Vagina (tissue), 2 donors: Measurements from ENCODE around the gene GLMN.

ENCODE experiments used
- CTCF ChIP-seq, 3 experiments: fragments of 450-650 bp in 2 of 3; fragments of 200-600 bp in 1 of 3; sonication (generic) in 1 of 3; IDR thresholded peaks; one replicate each; pipeline ENCODE4 v1.5.1; 2017 to 2019; ENCODE audit warnings: antibody characterized with exemption in 3 of 3, mild to moderate bottlenecking in 2 of 3, moderate library complexity in 2 of 3
- POLR2A ChIP-seq, 2 donors: fragments of 450-650 bp; IDR thresholded peaks; one replicate each; pipeline ENCODE4 v1.6.1; 2017; ENCODE audit warnings: antibody characterized with exemption in 2 of 2, mild to moderate bottlenecking in 2 of 2, moderate library complexity in 2 of 2
- POLR2AphosphoS5 ChIP-seq, 2 donors: sonication (generic); formaldehyde crosslinking; IDR thresholded peaks; one replicate each; pipeline ENCODE4 v1.9.0; 2017; ENCODE audit warnings: antibody characterized with exemption in 2 of 2, mild to moderate bottlenecking in 2 of 2, low read depth in 1 of 2; ENCODE audit not compliant: insufficient read depth in 1 of 2

GRCh38 chr1:92244376-92244775 is 54.4 kb downstream of the GLMN start:
- TF ChIP-seq CTCF (IDR thresholded peaks at IDR 0.05) (no peak), POLR2A (IDR thresholded peaks at IDR 0.05) (no peak), POLR2AphosphoS5 (IDR thresholded peaks at IDR 0.05; ENCODE audit: insufficient read depth in 1 of 2, low read depth in 1 of 2) (no peak)
